Stimulated activated CD4-positive, alpha-beta T cell treated with anti-CD3 and anti-CD28 coated beads, Interleukin-12 subunit alpha, Interleukin-12 subunit beta, amount 100 ng/mL, for 48 hours (primary cell): ENCODE measurements around the gene BABAM1.

Experiments
- DNase-seq, 3 donors: peaks; one replicate each; pipeline ENCODE4 v3.0.0-alpha.2; 2020; ENCODE audit warnings: low read depth in 2 of 3, low spot score in 1 of 3

BABAM1 gene

DNA sequence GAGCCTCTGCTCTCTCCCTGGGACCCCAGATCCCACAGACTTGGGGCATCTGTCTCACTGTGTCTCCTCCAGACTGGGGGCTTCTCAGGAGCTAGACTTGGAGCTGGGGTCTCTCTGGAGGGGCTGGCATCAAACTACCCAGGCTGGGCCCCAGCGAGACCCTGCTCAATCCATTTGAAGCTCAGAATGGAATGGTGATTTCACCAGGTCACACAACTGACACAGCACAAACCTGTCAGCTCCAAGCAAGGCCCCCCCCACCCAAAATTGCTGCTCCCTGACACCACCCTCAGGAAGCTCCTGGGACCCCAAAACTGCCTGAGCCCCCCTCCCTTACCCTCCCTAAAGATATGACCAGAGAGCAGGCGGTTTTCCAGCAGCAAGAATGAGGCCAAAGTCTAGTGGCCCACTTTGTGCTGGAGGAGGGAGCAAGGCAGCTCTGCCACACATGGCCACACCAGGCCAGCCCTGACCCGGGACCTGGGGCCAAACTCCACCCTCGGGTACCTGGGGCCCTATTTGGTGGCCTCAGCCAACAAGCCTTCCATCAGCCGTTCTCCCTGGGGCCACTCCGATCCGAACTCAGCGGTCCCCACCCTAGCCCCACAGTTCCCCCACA lies 23.9 kb upstream of the BABAM1 start:
- no peak for DNase-seq

- DNase-seq, result no peak
Observed at GRCh38 chr19:17243830-17244617, 23.2 kb upstream of the BABAM1 start.

GRCh38 chr19:17244618-17245534 lies 22.4 kb upstream of the BABAM1 start:
- DNase-seq, result no peak

DNA sequence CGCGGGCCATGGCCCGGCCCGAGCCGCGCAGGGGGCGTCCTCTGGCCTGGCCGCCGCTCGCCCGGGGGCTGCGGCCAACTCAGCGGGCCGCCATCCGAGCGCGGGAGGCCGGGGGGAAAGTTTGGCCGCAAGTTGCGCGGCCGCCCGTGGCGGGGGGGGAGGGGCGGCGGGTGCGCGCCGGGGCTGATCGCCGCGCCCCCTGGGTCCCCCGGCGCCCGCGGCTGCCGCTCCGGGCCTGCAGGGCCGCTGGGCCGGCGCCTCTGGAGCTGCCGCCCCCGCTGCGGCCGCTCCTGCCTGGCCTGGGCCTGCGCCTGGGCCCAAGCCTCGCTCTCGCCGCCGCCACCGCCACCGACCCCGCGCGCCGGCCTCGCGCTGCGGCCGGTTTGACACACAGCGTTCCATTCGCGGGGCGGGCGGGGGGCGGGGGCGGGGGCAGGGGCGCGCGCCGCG lies 21.7 kb upstream of the BABAM1 start, which contains the start of gene NR2F6:
Gene NR2F6 (minus strand): TSS at position 385 of the 450 bp plus-strand sequence. CDS start 699 bp downstream, outside the sequence.
- no peak for DNase-seq

DNA sequence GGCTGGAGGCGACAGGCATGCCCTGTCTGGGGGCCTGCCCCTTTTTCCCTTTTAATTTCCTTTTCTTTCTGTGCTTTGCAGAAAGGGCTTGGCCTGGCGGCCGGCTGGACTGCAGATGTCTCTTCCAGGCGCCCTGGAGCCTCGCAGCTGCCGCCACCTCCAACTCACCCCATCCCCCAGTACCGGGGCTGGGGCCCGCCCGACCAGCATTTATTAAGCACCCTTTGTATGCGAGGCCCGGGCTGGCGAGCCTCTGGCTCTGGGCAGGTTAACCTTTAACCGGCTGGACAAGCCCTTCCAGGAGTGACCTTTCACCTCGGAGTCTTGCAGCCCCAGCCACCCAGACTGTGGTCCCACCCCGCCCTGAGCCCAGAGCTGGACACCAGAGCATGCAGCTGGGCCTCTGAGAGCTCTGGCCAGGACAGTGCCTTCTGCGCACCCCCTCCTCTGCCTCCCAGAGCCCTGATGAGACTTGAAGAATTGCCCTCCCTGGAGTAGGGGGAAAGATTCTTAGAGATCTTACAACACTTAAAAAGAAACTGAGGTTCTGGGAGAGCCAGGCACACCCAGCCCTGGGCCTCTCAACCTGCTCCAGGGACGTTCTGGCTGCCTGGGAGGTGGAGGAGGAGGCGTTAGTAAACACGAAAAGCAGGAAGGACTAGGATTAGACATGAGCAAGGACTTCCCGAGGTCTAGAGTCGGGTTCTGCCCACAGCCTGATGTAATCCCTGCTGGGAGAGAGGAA lies 20.4 kb upstream of the BABAM1 start:
- DNase-seq, result no peak

DNA sequence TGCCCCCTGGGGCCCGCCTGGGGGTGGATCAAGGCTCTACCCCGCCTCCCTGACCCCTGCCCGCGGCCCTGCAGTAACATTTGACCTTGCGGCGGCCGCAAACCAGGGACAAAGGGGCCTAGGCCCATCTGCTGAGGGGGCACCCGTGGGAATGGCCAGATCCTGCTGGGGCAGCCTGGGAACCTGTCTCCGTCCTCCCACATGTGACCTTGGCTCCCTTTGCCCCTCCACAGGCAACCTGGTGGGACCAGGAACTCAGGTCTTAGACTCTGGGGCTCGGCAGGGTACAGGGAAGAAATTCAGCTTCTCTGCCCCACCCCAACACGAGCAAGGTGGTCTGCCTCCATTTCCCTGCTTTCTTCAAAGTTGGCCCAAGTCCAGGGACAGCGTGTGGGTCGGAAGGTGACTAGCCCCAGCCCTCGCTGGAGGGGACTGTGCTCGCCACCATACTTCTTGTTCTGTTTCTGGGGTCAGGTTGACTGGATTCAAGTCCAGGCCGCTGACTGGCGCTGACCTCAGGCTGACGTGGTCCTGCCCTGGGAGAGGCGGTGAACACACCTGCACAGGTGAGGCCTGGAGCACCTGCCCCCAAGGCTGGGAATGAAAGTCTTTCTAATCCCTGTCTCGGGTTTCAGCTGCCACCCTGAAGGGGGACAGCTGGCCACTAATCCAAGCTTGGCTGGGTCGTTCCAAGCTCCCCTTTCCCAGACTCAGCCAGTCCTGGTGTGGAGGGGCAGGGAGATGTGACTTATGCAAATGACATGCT lies 19.0 kb upstream of the BABAM1 start:
- no peak for DNase-seq

DNA sequence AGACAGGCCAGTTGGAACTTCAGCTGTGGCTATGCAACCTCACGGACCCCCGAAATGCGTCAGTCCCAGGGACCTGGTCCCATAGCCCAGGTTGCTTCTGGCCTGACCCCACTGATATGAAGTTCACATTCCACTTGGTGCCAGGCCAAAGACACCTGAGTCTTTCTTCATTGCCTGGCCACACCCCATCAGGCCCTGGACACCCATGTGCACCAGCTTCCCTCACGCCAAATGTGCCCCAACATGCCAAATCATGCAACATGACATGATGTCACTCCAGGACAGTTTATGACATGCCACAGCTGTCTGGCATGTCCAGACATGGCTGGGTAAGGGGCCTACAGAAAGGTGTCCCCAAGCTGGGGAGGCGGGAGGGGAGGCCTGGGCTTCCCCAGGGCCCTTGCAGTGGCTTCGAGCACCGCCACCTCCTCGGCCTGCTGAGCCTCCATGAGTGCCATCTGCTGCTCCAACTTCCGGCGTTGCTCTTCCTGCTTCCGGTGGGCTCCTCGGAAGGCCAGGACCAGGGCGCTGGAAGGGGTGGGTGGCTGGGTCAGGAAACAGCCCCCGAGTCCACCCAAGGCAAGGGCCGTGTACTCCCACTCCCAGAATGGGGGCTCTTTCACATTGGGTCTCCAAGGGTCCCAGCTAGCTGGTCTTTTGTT lies 17.2 kb upstream of the BABAM1 start:
- DNase-seq, result no peak

- no peak for DNase-seq
Observed at GRCh38 chr19:17254636-17255035, 12.6 kb upstream of the BABAM1 start.

GRCh38 chr19:17255150-17255621 lies 12.1 kb upstream of the BABAM1 start:
- no peak for DNase-seq

GRCh38 chr19:17256130-17256529 lies 11.1 kb upstream of the BABAM1 start:
- no peak for DNase-seq

- no peak for DNase-seq
Observed at GRCh38 chr19:17259118-17259780, 8.0 kb upstream of the BABAM1 start.

GRCh38 chr19:17259934-17260333 lies 7.3 kb upstream of the BABAM1 start:
- DNase-seq, result no peak

GRCh38 chr19:17260842-17261325 lies 6.4 kb upstream of the BABAM1 start:
- DNase-seq, result peak; percentile 86 to 87 (median 86)

- DNase-seq, result no peak
Observed at GRCh38 chr19:17262557-17262956, 4.7 kb upstream of the BABAM1 start.

GRCh38 chr19:17263712-17264640 lies 3.3 kb upstream of the BABAM1 start:
- no peak for DNase-seq

DNA sequence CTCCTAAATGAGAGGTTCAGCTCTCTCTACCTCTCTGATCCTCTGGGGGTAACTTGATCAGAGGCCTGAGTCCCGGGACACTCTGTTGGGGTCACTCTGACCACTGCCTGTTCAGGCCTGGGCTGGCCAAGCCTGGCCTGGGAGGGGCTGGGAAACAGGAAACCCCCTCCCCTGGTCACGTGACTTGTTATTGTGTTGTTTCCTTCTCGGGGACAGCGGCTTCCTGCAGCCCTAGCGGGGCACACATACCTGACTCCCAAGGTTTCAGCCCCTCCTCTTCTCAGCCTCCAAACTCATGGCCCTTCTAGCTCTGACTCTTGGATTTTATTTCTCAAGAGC lies 2.6 kb upstream of the BABAM1 start, which contains the start of gene USHBP1:
Gene USHBP1 (minus strand): TSS at position 105 of the 339 bp plus-strand sequence. CDS start 446 bp downstream, outside the sequence.
- no peak for DNase-seq

- DNase-seq, result no peak
Observed at GRCh38 chr19:17266026-17266425, 1.2 kb upstream of the BABAM1 start.

GRCh38 chr19:17266589-17266974 lies 661 bp upstream of the BABAM1 start:
- no peak for DNase-seq
